SKM-1 treated with dmso at 0.1 percent for 144 hours (cell line): ENCODE data around the gene CNST.
"Not testable (repeated sequence)": the region's sequence is repeated elsewhere in the genome, so short reads cannot be mapped to it uniquely, and the experiment has no call there.

Experiments used
- DNase-seq: peaks from one replicate; lab custom pipeline; 2025; ENCODE audit not compliant: unreplicated experiment; lab: John Stamatoyannopoulos, UW

The CNST gene

DNA sequence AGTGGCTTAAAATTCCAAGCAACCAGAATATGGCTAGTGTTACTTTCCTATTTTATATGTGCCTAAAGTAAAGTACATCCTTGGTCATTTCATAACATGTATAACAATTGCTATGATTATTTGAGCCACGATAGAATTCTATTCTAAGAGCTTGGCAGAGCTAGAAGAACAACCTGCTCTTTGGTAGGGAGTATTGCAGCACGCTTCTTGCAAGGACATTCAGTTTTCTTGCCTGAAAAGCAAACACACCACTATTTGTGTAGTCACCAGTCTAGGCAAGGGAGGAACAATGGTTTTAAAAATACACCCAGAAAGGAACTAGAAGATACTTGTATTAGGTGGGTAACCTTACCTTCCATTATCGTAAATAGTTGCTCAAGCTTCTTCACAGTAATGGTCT, 51.5 kb downstream of the CNST start:
- DNase-seq, result no peak

- DNase-seq, result no peak
These were observed 52.1 kb downstream of the CNST start for GRCh38 chr1:246618240-246618808.

DNA sequence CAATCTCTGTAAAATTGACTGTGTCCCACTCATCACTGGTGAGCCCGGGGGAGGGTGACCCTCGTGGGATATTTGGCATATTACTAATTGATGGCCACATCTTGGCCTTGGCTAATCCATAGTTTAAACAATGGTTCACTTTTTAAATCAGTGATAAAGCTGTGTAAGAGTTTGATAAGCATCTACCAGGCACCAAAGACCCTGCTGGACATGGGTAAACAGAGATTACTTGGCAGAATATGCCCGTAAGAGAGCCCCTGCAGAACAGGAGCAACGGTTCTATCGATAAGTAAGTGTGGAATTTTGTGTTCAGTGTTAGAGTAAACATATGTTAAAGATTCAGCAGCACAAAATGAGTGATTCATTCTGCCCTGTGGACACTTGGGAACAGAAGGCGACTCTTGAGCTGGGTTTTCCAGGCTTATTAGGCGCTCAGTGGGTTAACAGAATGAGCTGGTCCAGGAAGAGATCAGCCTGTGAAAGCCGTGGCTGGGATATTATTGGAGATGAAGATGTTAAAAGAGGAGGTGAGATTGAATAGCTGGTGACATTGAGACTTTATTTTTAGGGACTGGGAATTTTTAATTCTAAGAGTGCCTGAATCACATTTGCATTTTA, 55.9 kb downstream of the CNST start:
- DNase-seq, result no peak

- no peak for DNase-seq
These were observed 57.8 kb downstream of the CNST start for GRCh38 chr1:246624091-246624490.

- DNase-seq, result no peak
These were observed 62.8 kb downstream of the CNST start for GRCh38 chr1:246629030-246629429.

DNA sequence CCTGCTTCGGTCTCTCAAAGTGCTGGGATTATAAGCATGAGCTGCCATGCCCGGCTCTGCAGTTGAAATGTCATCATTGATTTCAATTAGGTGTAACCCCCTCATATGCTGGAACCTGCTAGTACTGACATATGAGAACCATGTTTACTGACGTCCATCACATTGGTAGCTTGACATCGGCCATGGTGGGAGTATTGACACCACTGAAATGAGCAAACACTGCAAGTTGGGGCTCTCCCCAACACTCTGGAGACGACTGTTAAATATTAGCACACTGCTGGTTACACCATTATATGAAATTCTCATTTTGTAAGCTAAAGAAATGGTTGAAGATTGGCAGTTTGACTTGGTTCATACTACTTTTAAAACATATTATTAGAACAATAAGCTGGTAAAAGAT, 63.7 kb downstream of the CNST start:
- no peak for DNase-seq

GRCh38 chr1:246631426-246631825, 65.2 kb downstream of the CNST start:
- DNase-seq, result no peak

DNA sequence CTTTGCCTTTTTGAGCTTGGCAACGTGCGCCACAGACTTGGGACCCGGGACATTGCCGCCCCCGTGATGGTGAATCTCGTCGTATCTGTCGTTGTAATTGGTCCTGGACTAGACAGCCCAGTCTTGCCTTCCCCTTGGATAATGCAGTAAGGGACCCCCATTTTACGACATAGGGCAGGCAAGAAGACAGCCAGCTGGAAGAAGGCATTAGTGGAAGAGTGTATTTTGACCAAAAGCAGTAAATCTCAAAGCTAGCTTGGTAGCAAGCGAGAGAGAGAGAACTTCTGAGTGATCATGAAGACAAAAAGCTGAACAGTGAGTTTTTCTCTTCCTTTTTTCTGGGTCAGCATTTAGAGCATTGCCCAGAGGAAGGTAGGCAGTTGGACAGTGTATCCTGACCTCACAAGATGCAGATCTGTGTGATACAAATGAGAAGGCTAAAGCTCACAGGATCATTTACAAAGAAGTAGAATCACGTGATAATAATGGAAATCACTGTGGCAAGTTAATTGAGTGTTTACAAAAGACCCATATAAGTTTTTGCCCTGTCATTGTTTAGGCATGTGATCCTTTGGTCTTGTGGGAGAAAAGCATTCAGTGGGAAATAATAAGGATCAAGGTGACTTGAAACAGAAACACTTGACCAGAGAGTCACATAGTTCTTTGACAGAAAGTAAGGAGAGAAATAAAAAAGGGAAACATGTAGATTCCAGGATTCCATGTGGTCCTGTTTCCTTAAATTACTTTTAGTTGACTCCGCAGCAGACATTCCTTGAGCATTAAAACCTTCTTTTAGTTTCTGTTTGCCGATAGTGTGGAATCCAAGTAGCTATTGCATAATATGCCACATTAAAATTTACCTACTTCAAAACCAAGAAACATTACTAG, 66.3 kb downstream of the CNST start:
- no peak for DNase-seq

DNA sequence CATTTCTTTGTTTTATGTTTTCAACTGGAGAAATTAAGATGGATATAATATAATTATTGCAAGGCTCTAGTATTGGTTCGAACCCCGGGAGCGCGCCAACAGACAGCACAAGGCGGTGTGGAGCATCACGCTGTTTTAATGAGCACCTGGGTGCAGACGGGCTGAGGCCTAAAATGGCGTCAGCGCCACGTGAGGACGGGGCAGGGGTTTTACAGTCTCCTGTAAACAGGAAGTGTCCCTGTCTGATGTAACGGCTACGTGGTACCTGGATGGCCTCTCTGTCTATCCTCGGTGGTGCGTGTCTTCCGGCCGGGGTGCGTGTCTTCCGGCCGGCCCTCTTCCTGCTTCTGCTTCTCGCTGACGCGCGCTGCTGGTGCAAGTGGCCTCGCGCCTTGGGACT, 68.4 kb downstream of the CNST start:
- DNase-seq, result not testable (repeated sequence)

GRCh38 chr1:246638941-246639655, 72.8 kb downstream of the CNST start:
- DNase-seq, result no peak

GRCh38 chr1:246639732-246640131, 73.5 kb downstream of the CNST start:
- DNase-seq, result no peak

DNA sequence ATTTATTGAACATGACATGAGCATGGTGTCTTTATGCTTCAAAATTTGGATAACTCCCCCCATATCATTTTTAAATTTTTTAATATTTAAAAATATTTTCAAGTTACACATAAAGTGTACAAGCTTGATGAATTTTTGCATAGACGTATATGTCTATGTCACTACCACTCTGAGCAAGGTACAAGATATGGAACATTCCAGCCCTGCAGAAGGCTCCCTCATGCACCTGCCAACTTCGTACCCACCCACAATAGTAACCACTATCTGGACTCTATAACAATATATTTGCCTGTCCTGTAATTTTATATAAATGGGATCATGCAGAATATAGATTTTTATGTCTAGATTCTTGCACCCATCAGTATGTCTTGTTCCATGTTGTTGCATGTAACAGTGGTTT, 74.5 kb downstream of the CNST start:
- DNase-seq, result no peak

GRCh38 chr1:246641394-246641793, 75.1 kb downstream of the CNST start:
- DNase-seq, result no peak

- DNase-seq, result no peak
These were observed 76.5 kb downstream of the CNST start for GRCh38 chr1:246642719-246643118.

- no peak for DNase-seq
These were observed 80.9 kb downstream of the CNST start for GRCh38 chr1:246647113-246647512.

DNA sequence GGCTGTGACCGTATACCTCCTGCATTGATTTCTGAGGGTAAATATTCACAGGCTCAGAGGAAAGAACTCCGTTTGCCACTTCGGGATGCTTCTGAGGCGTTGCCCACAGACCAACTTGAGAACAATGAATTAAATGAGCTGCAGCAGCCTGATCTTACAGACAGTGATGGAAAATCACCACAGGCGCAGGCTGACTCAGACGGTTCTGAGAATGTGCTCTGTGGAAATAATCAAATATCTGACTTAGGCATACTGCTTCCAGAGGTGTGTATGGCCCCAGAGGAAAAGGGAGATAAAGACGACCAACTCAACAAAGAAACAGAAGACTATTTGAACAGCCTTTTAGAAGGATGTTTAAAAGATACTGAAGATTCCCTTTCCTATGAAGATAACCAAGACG, 81.3 kb downstream of the CNST start:
- DNase-seq, result no peak

GRCh38 chr1:246651012-246651695, 84.9 kb downstream of the CNST start:
- DNase-seq, result no peak

DNA sequence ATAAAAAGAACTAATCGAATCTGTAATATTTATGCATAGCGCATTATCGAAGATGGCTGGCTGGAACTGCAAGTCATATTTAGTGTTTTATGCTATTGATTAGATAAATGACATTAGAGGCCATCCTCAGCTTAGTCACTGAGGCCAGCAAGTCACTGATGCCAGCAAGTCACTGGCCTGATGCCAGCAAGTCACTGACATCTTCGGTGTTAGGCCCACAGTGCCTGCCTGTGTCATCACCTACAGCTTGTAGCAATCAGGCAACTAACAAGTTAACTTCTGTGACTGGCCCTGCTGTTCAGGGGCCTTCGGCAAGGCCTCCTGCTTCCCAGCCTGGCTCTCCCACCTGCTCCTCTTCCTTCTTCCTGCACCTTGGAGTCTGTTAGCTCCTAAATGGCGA, 92.3 kb downstream of the CNST start:
- DNase-seq, result no peak

GRCh38 chr1:246659594-246660140, 93.4 kb downstream of the CNST start:
- DNase-seq, result no peak

- DNase-seq, result no peak
These were observed 95.2 kb downstream of the CNST start for GRCh38 chr1:246661451-246661850.

DNA sequence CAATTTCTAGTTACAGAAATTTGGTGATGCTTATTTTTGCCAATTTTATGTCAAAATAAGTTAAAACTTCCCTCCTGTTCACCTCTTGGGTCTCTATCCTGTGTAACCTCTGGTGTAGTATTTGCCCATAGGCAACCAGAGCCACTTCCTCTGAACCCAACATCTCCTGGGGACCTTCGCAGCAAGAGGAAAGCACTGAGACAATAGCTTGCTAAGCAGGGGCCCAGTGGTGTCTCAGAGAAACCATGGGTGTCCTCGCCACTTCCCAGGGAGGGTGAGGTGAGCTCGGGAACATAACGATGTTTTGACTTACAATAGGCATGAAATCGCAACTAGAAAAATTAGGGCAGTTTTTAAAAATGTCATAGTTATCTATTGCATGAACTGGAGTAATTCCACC, 101.5 kb downstream of the CNST start:
- no peak for DNase-seq
